Activated CD4-positive, CD25-positive, alpha-beta regulatory T cell treated with anti-CD3 and anti-CD28 coated beads, Interleukin-2, amount 50 U/mL, for 16 hours (primary cell): ENCODE data around the gene ESYT1.
A peak's percentile ranks its signal among the peaks of the same experiment; 100 is the strongest.

Source experiments
- DNase-seq: peaks from one replicate; pipeline ENCODE4 v3.0.0-alpha.2; 2020; ENCODE audit warnings: low read depth, low spot score

The ESYT1 gene

GRCh38 chr12:56127888-56128669, at the start of gene ESYT1:
Gene ESYT1, plus strand, starts transcription at chr12:56128267. Its CDS starts 53 bp downstream, at chr12:56128320.
- peak; percentile 97 for DNase-seq

GRCh38 chr12:56078427-56078826, 49.6 kb upstream of the ESYT1 start:
- DNase-seq: no peak

- no peak for DNase-seq
Measured at GRCh38 chr12:56078931-56079722, 48.9 kb upstream of the ESYT1 start.

GRCh38 chr12:56079723-56080555, 48.1 kb upstream of the ESYT1 start, which contains the start of gene ERBB3:
Gene ERBB3, plus strand, starts transcription at chr12:56080165. Its CDS starts 136 bp downstream, at chr12:56080301.
- no peak for DNase-seq

- DNase-seq: no peak
Measured at GRCh38 chr12:56080556-56081138, 47.4 kb upstream of the ESYT1 start.

DNA sequence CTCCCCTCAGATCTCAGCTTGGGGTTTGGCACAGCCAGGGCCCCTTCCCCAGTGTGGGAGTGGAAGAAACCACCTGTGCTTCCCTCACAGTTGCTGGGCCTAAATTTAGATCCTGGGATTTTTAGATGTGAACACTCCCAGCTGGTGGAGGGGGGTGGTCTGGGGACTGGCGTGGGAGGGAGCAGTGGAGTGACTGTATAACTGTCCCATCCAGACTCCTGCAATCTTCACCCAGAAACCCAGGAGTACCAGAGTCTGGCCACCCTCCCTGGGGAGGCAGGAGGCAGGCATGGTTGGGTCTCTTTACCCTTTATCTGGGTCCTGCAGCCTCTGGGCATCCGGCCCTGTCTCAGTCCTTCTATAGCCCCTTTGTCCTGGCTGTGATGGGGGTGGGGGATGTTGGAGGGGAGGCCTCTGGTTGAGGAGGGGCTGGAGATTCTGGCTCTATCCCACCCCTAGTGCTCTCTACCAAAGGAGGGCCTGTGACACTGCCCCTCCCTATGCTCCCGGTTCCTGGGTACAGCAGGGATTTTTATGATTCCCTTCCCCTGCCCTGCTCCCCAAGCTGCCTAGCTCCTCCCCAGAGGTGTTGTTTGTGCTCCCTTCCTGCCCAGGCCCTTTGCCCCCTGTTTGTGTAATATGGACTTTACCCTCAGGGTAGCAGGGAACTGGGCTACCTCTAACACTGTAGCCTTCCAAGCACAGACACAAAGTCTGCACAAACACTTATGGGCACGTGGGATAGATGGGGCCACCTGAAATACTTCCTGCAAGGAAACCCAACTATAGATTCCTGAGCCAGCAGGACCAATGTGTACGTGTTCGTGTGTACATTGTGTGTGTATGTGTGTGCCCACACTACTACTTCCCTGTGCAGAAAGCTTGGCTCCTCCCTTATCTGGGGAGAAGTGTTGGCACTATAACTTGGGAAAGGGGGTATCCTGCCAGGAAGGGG, 46.4 kb upstream of the ESYT1 start:
- DNase-seq: no peak

- no peak for DNase-seq
Measured at GRCh38 chr12:56082382-56082781, 45.7 kb upstream of the ESYT1 start.

- no peak for DNase-seq
Measured at GRCh38 chr12:56082967-56083366, 45.1 kb upstream of the ESYT1 start.

GRCh38 chr12:56084958-56085543, 43.0 kb upstream of the ESYT1 start:
- DNase-seq: no peak

DNA sequence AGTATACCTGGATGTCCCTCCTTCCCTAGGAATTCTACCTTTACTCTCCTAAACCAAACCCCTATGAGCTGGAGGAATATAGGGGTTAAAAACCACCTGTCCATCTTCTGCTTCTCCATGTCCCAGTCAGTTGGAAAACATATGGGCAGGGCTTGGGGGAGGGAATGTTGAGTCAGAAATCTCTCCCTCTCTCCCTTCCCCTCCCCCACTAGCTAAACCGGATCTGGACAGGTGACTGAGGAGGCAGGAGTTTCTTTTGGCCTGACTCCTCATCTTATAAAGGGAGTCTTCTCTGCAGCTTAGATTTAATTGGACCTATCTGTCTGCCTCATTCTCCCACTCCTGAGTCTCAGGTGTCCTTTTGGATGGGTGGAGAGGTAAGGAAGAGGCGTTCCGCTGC, 42.0 kb upstream of the ESYT1 start:
- DNase-seq: no peak

DNA sequence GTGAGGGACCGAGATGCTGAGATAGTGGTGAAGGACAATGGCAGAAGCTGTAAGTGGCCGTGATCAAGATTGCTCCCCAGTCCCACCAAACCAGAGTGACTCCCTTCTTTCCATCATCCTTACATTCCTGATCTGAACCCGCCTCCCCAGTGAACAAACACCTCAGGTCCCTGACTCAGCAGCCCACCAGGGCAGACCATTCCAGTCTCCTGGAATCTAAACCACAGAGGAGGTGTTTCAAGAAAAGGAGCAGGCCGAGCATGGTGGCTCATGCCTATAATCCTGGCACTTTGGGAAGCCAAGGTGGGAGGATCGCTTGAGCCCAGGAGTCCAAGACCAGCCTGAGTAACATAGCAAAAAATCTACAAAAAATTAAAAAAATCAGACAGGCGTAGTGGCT, 41.5 kb upstream of the ESYT1 start:
- no peak for DNase-seq

DNA sequence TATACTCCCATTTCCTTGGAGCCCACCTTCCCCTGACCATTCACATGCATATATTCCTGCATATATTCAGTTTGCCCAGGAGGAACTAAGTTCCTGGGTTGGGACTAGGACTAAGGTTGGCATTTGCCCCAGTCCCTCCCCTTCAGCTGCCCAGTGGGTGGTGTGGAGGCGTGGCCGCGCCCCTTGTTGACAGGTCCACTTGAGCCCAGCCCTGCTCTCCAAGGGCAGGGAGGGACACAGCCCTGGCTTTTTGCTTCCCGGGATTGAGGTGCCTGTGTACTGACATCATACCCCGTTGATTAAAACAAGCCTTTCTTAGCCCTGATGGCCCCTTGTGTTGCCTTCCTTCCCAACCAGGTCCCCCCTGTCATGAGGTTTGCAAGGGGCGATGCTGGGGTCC, 40.8 kb upstream of the ESYT1 start:
- no peak for DNase-seq

DNA sequence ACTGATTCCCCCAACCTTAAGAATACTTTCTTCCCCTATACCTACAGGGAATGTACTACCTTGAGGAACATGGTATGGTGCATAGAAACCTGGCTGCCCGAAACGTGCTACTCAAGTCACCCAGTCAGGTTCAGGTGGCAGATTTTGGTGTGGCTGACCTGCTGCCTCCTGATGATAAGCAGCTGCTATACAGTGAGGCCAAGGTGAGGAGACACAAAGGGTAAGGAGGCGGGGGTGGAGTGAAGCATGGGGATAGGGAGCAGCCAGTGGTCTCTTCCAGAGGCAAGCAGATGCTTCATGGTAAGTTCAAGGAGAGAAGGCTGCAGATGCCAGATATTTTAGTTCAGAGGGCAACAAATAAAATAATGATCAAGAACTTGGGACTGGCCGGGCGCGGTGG, 30.3 kb upstream of the ESYT1 start:
- DNase-seq: no peak

- DNase-seq: no peak
Measured at GRCh38 chr12:56098592-56098991, 29.5 kb upstream of the ESYT1 start.

- DNase-seq: no peak
Measured at GRCh38 chr12:56099787-56100186, 28.3 kb upstream of the ESYT1 start.

DNA sequence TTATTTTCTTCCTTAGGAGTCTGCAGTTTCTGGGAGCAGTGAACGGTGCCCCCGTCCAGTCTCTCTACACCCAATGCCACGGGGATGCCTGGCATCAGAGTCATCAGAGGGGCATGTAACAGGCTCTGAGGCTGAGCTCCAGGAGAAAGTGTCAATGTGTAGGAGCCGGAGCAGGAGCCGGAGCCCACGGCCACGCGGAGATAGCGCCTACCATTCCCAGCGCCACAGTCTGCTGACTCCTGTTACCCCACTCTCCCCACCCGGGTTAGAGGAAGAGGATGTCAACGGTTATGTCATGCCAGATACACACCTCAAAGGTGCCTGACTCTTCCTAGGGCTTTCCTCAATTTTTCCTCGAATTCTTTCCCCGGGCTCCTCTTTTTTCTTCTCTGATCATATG, 27.0 kb upstream of the ESYT1 start:
- no peak for DNase-seq

- DNase-seq: no peak
Measured at GRCh38 chr12:56102683-56103065, 25.4 kb upstream of the ESYT1 start.

GRCh38 chr12:56103066-56103711, 24.9 kb upstream of the ESYT1 start:
- no peak for DNase-seq

GRCh38 chr12:56103823-56104108, 24.3 kb upstream of the ESYT1 start:
- DNase-seq: no peak
